Suprapubic skin (tissue), 4 donors: Measurements from ENCODE around the gene TMEM163.

Experiments used
- POLR2A ChIP-seq, 2 donors: fragments of 450-650 bp; IDR thresholded peaks; one replicate each; pipeline ENCODE4 v1.6.1; 2017; ENCODE audit warnings: antibody characterized with exemption in 2 of 2, mild to moderate bottlenecking in 2 of 2, moderate library complexity in 2 of 2
- POLR2AphosphoS5 ChIP-seq, 3 donors: sonication (generic); formaldehyde crosslinking; IDR thresholded peaks; one replicate each; pipeline ENCODE4 v1.6.1; 2017; ENCODE audit warnings: antibody characterized with exemption in 3 of 3

DNA sequence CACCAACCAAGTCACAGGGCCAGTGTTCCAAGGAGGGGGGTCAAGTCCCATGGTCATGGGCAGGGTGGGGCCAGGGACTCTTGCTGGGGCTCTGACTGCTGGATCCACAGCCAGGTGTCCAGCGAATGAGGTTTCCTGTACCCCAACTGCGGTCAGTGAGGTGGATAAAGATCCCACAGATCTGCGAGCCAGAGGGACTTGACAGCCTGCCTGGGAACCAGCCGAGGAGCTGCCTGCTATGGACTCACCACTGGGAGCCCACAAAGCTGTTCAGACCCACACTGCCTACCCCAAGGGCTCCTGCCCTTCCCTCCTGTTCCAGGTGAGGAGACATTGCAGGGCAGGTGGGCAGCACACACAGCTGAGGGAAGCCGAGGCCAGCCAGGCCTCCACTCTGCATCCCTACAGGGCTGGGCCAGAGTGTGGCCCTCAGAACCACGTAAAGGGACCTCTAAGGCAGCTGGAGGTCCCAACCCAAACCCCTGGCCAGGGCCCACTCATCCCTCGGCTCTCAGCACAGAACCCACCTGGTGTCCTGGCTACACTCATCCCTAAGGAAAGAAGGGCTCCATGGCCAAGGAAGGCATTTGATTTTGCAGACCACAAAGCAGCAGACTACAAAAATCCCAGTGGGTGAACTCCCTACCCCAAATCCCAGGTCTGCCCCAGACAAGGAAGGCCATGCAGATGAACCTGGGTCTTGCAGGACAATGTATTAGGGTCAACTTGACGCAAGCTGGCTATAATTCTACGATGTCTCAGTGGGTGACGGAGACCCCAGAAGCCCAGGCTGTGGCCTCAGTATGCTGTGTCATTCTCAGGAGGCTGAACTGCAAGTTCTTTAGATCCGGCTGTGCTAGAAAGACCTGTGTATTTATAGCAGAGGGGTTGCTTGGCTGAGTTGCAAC is 255.8 kb downstream of the TMEM163 start:
- TF ChIP-seq POLR2AphosphoS5 (IDR thresholded peaks at IDR 0.05) (no peak), POLR2A (IDR thresholded peaks at IDR 0.05) (no peak)
